Measurements from ENCODE around the gene CLECL1. TPM values are rescaled to one million over a fixed set of nuclear protein-coding genes. Genes with fewer than 3 reads are reported as not detected.

CLECL1 gene
- polyA plus RNA-seq, 1 of the 3 experiments (the other 2 are of a cell fraction) = not detected

DNA sequence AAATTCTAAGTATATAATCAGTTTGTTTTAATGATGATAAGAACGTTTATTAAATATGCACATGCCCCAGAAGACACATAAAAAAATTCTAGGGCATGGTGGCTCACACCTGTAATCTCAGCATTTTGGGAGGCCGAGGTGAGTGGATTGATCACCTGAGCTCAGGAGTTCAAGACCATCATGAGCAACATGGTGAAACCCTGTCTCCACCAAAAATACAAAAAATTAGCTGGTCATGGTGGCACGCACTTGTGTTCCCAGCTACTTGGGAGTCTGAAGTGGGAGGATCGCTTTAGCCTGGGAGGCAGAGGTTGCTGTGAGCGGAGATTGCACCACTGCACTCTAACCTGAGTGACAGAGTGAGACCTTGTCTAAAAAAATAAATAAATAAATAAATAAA, 23.8 kb upstream of the CLECL1 start:
- no peak overlapping the region for H3K4me2 ChIP-seq

GRCh38 chr12:9756170-9756569, 23.3 kb upstream of the CLECL1 start:
- POLR2A ChIA-PET = no interaction called here
- TF ChIP-seq RCOR1 (IDR thresholded peaks at IDR 0.05; ENCODE audit: low read length) (no peak), MXI1 (IDR thresholded peaks at IDR 0.05; ENCODE audit: low read depth, low read length) (no peak), YY1 (IDR thresholded peaks at IDR 0.05; ENCODE audit: low read depth) (no peak), EP300 (IDR thresholded peaks at IDR 0.05; ENCODE audit: borderline replicate concordance in 1 of 2, low read depth in 1 of 2, low read length in 1 of 2) (no peak), CHD2 (IDR thresholded peaks at IDR 0.05; ENCODE audit: low read length, partially characterized antibody) (no peak), RFX5 (IDR thresholded peaks at IDR 0.05; ENCODE audit: low read length) (no peak), REST (IDR thresholded peaks at IDR 0.05; ENCODE audit: low read depth, low read length) (no peak), NRF1 (IDR thresholded peaks at IDR 0.05; ENCODE audit: low read depth, low read length) (no peak), GATA2 (CRISPR knock-in tag; IDR thresholded peaks at IDR 0.05) (no peak), POLR2AphosphoS5 (IDR thresholded peaks at IDR 0.05; ENCODE audit: low read depth, low read length) (no peak), TEAD4 (IDR thresholded peaks at IDR 0.05; ENCODE audit: borderline replicate concordance, insufficient read depth) (no peak), NFIC (IDR thresholded peaks at IDR 0.05; ENCODE audit: borderline replicate concordance) (no peak), GABPA (IDR thresholded peaks at IDR 0.05; ENCODE audit: low read depth) (no peak), ELF1 (IDR thresholded peaks at IDR 0.05) (no peak)
- TF ChIP-seq, protein P1, sequence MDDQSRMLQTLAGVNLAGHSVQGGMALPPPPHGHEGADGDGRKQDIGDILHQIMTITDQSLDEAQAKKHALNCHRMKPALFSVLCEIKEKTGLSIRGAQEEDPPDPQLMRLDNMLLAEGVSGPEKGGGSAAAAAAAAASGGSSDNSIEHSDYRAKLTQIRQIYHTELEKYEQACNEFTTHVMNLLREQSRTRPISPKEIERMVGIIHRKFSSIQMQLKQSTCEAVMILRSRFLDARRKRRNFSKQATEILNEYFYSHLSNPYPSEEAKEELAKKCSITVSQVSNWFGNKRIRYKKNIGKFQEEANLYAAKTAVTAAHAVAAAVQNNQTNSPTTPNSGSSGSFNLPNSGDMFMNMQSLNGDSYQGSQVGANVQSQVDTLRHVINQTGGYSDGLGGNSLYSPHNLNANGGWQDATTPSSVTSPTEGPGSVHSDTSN (IDR thresholded peaks at IDR 0.05) = no peak
- TF ChIP-seq, protein P2, sequence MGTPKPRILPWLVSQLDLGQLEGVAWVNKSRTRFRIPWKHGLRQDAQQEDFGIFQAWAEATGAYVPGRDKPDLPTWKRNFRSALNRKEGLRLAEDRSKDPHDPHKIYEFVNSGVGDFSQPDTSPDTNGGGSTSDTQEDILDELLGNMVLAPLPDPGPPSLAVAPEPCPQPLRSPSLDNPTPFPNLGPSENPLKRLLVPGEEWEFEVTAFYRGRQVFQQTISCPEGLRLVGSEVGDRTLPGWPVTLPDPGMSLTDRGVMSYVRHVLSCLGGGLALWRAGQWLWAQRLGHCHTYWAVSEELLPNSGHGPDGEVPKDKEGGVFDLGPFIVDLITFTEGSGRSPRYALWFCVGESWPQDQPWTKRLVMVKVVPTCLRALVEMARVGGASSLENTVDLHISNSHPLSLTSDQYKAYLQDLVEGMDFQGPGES (IDR thresholded peaks at IDR 0.05; ENCODE audit: low read depth, low read length) = no peak

More for the DNA sequence above, 23.8 kb upstream of the CLECL1 start:
- TF ChIP-seq NRF1 (IDR thresholded peaks at IDR 0.05; ENCODE audit: low read depth, low read length) (no peak), EZH2phosphoT487 (IDR thresholded peaks at IDR 0.05; ENCODE audit: borderline replicate concordance, low read depth) (no peak), ELF1 (IDR thresholded peaks at IDR 0.05) (no peak), EP300 (IDR thresholded peaks at IDR 0.05; ENCODE audit: borderline replicate concordance in 1 of 2, low read depth in 1 of 2, low read length in 1 of 2) (no peak), RFX5 (IDR thresholded peaks at IDR 0.05; ENCODE audit: low read length) (no peak), RXRA (IDR thresholded peaks at IDR 0.05; ENCODE audit: borderline replicate concordance, low read depth) (no peak), TCF12 (IDR thresholded peaks at IDR 0.05) (no peak), NFIC (IDR thresholded peaks at IDR 0.05; ENCODE audit: borderline replicate concordance) (no peak)
- TF ChIP-seq, protein P3, sequence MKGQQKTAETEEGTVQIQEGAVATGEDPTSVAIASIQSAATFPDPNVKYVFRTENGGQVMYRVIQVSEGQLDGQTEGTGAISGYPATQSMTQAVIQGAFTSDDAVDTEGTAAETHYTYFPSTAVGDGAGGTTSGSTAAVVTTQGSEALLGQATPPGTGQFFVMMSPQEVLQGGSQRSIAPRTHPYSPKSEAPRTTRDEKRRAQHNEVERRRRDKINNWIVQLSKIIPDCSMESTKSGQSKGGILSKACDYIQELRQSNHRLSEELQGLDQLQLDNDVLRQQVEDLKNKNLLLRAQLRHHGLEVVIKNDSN (IDR thresholded peaks at IDR 0.05; ENCODE audit: borderline replicate concordance, low read depth) = no peak
- TF ChIP-seq, protein P2 (IDR thresholded peaks at IDR 0.05; ENCODE audit: low read depth, low read length) = no peak
- no peaks in the 10 kb centered on the region for H3K9me2 ChIP-seq
- no peak overlapping the region for H3K4me3 ChIP-seq (ENCODE audit: low read depth in 2 of 2, low read length in 1 of 2)
- no peaks in the 10 kb centered on the region for H4K20me1 ChIP-seq (ENCODE audit: insufficient read depth)
- no peak for DNase-seq
- CTCF ChIA-PET = interaction anchor here (1.0 to 3.2 kb wide), 2 partner anchors 13 to 48 kb away, joined by 3 to 11 read pairs; no protein-coding TSS in a partner anchor
- WGBS (ENCODE audit: low lambda C conversion rate) = 9% methylated on average over 5 of the region's 5 CpGs
- H3K36me3 ChIP-seq (replicated peaks in 1 of 2; ENCODE audit: control insufficient read depth in 1 of 2, insufficient read depth in 2 of 2, low read length in 1 of 2) = no peaks in the 10 kb centered on the region
- no peaks in the 10 kb centered on the region for H3K4me1 ChIP-seq (ENCODE audit: control insufficient read depth in 1 of 2, insufficient read depth in 2 of 2, low read depth in 1 of 2, low read length in 1 of 2)
- no peak overlapping the region for H2AFZ ChIP-seq (ENCODE audit: low read depth)
- no peaks in the 10 kb centered on the region for H3K79me2 ChIP-seq (ENCODE audit: insufficient read depth)
- no peak overlapping the region for H3K9ac ChIP-seq
- POLR2A ChIA-PET = no interaction called here
- no peak overlapping the region for H3K27ac ChIP-seq (ENCODE audit: low read depth in 2 of 2, low read length in 1 of 2)
- no peaks in the 10 kb centered on the region for H3F3A ChIP-seq (replicated peaks; ENCODE audit: insufficient read depth)
- H3K27me3 ChIP-seq (ENCODE audit: insufficient read depth) = peaks cover 19% of the 10 kb centered on the region
- H3K9me3 ChIP-seq = no peaks in the 10 kb centered on the region

More at GRCh38 chr12:9756170-9756569, 23.3 kb upstream of the CLECL1 start:
- Histone ChIP-seq H3K27me3 (ENCODE audit: insufficient read depth) (peaks cover 19% of the 10 kb centered on the region), H3K4me3 (ENCODE audit: low read depth in 2 of 2, low read length in 1 of 2) (no peak overlapping the region), H3K79me2 (ENCODE audit: insufficient read depth) (no peaks in the 10 kb centered on the region), H3K4me1 (ENCODE audit: control insufficient read depth in 1 of 2, insufficient read depth in 2 of 2, low read depth in 1 of 2, low read length in 1 of 2) (no peaks in the 10 kb centered on the region), H3K27ac (ENCODE audit: low read depth in 2 of 2, low read length in 1 of 2) (no peak overlapping the region), H3K9ac (no peak overlapping the region), H3K4me2 (no peak overlapping the region), H4K20me1 (ENCODE audit: insufficient read depth) (no peaks in the 10 kb centered on the region), H3K9me3 (no peaks in the 10 kb centered on the region), H3K36me3 (replicated peaks in 1 of 2; ENCODE audit: control insufficient read depth in 1 of 2, insufficient read depth in 2 of 2, low read length in 1 of 2) (no peaks in the 10 kb centered on the region), H2AFZ (ENCODE audit: low read depth) (no peak overlapping the region), H3K9me2 (no peaks in the 10 kb centered on the region), H3F3A (replicated peaks; ENCODE audit: insufficient read depth) (no peaks in the 10 kb centered on the region)
- DNase-seq = no peak
- 0% methylated on average over 2 of the region's 2 CpGs for WGBS (ENCODE audit: low lambda C conversion rate)
- CTCF ChIA-PET = interaction anchor here (0.7 to 3.2 kb wide), 3 partner anchors 9 to 12 kb away, joined by 4 to 11 read pairs (median 4); no protein-coding TSS in a partner anchor

Measured in SK-N-SH (cell line).